ENCODE data around the gene BEGAIN. TPM values are rescaled to one million over a fixed set of nuclear protein-coding genes. Genes with fewer than 3 reads are reported as not detected.

The BEGAIN gene
- total and polyA plus RNA-seq, 9 of the 15 experiments (the other 6 are each of a cell fraction or from before 2014, with no cell fraction given), result 0.07 to 0.68 (median 0.55) TPM; not detected in 3

- no peaks in the 10 kb centered on the region for H3K27me3 ChIP-seq (ENCODE audit: control insufficient read depth in 2 of 2, insufficient read depth in 2 of 2, low read length in 2 of 2)
- no peaks in the 10 kb centered on the region for H3K79me2 ChIP-seq (ENCODE audit: control insufficient read depth, insufficient read depth, low read length)
- H3K36me3 ChIP-seq (ENCODE audit: control insufficient read depth, insufficient read depth, low read length), result no peaks in the 10 kb centered on the region
- ChIA-PET CTCF (ENCODE audit: low intra/inter-chr PET ratio) (no interaction called here), POLR2A (interaction anchor here (0.6 kb wide), 3 partner anchors 10 to 936 kb away, joined by 3 read pairs; no protein-coding TSS in a partner anchor)
- H3K4me2 ChIP-seq (ENCODE audit: insufficient read depth, low read length), result no peak overlapping the region
- no TSS peak for BruUV-seq (replicated peaks)
- ATAC-seq (no peak), DNase-seq (ENCODE audit: extremely low read depth in 1 of 4, low spot score in 3 of 4) (no peak), FAIRE-seq (no peak)
- H3K9ac ChIP-seq (ENCODE audit: insufficient read depth in 1 of 2, low read depth in 2 of 2, low read length in 2 of 2), result no peak overlapping the region
- H3K9me1 ChIP-seq (ENCODE audit: control insufficient read depth, insufficient read depth, low read length), result no peaks in the 10 kb centered on the region
- no peaks in the 10 kb centered on the region for H3K9me3 ChIP-seq (replicated peaks; ENCODE audit: control insufficient read depth, insufficient read depth, low read depth, low read length)
- no peaks in the 10 kb centered on the region for H4K20me1 ChIP-seq (replicated peaks; ENCODE audit: control insufficient read depth, insufficient read depth, low read length)
- H3K27ac ChIP-seq (ENCODE audit: extremely low read depth, low read depth, low read length), result no peak overlapping the region
- intact Hi-C loops (cut with micrococcal nuclease), result no loop called here
- no peak overlapping the region for H2AFZ ChIP-seq (ENCODE audit: low read depth, low read length)
- H3K4me3 ChIP-seq, result no peak overlapping the region
- H3K4me1 ChIP-seq (replicated peaks in 1 of 2; ENCODE audit: control insufficient read depth in 2 of 2, insufficient read depth in 2 of 2, low read length in 2 of 2), result peaks cover 0 to 20% of the 10 kb centered on the region in 2 experiments; a peak in 2 of 5 replicates
- 51% methylated on average over 7 of the region's 17 CpGs for WGBS (ENCODE audit: insufficient coverage, low coverage, missing lambda C conversion rate)
- in situ Hi-C loops (cut with MboI), result loop anchor here (5.0 kb wide), 1 partner anchor 113 kb away; no protein-coding TSS in a partner anchor
- TF ChIP-seq GTF2F1 (IDR thresholded peaks at IDR 0.05; ENCODE audit: low read depth, low read length), result no peak
- TF ChIP-seq ZNF436 (CRISPR knock-in tag; IDR thresholded peaks at IDR 0.05), result no peak
- TF ChIP-seq NR2C1 (IDR thresholded peaks at IDR 0.05), result no peak
- no peak for TF ChIP-seq NR2C1 (tag; IDR thresholded peaks at IDR 0.05)
- TF ChIP-seq ZNF407 (IDR thresholded peaks at IDR 0.05; ENCODE audit: low read depth), result no peak
- peak; percentile 33 for TF ChIP-seq EGR1 (conservative IDR thresholded peaks at IDR 0.05)
- no peak for TF ChIP-seq GTF3C2 (IDR thresholded peaks at IDR 0.05; ENCODE audit: borderline replicate concordance, extremely low read depth, insufficient read length)
- TF ChIP-seq E2F1 (CRISPR knock-in tag; IDR thresholded peaks at IDR 0.05), result no peak
- no peak for TF ChIP-seq ZKSCAN8 (CRISPR knock-in tag; IDR thresholded peaks at IDR 0.05)
Measured at GRCh38 chr14:100533656-100534485, 53.3 kb downstream of the BEGAIN start.

Data from K562 (cell line).